Adrenal gland (tissue), 12 donors: ENCODE data around the gene CCDC142. TPM values are rescaled to one million over a fixed set of nuclear protein-coding genes. Genes with fewer than 3 reads are reported as not detected.

Experiments
- DNase-seq, 7 donors: peaks; one replicate each; pipeline ENCODE4 v3.0.0-alpha.2; 2019 to 2020
- H3K27ac ChIP-seq, 5 donors: fragments of 200-600 bp; sonication (generic) in 4 of 5; 1 replicate in 3 of 5; 2 replicates in 2 of 5; pipeline versions ENCODE4 v1.5.1 to v1.8.0; 2016 to 2020; ENCODE audit warnings: mild to moderate bottlenecking in 1 of 5
- H3K27me3 ChIP-seq: fragments of 200-600 bp; 2 replicates; pipeline ENCODE4 v1.8.0; 2021
- H3K36me3 ChIP-seq, 2 donors: fragments of 200-600 bp; replicated peaks in 1 of 2; 1 replicate in 1 of 2; 2 replicates in 1 of 2; pipeline versions ENCODE4 v1.5.1 to v1.8.0; 2018 to 2022
- H3K4me1 ChIP-seq, 2 donors: fragments of 200-600 bp; replicated peaks in 1 of 2; 1 replicate in 1 of 2; 2 replicates in 1 of 2; pipeline versions ENCODE4 v1.5.1 to v1.8.0; 2018 to 2021
- H3K4me3 ChIP-seq, 4 donors: fragments of 200-600 bp; sonication (generic) in 3 of 4; one replicate each; pipeline ENCODE4 v1.5.1; 2016 to 2018
- H3K9me3 ChIP-seq, 3 donors: fragments of 200-600 bp; sonication (generic) in 1 of 3; replicated peaks in 1 of 3; 1 replicate in 2 of 3; 2 replicates in 1 of 3; pipeline versions ENCODE4 v1.5.1 to v1.8.0; 2016 to 2021
- POLR2A ChIP-seq, 2 donors: fragments of 450-650 bp; IDR thresholded peaks; one replicate each; pipeline ENCODE4 v1.6.1; 2017; ENCODE audit warnings: antibody characterized with exemption in 2 of 2, mild to moderate bottlenecking in 2 of 2, moderate library complexity in 1 of 2
- WGBS, 4 donors: extraction: QIAGEN DNeasy Blood & Tissue Kit in 2 of 4; methylation state at CpG; one replicate each; pipeline versions ENCODE4 v1.1.5 to v1.1.7; 2013 to 2017; 5-methylcytosine and 5-hydroxymethylcytosine counted together
- intact Hi-C, 2 donors: fragments of 100-400 bp; cut with DNase I; formaldehyde crosslinking; loops; one replicate each; pipeline versions ENCODE4 v1.14.1 to v1.15.0; 2022 to 2023
- polyA plus RNA-seq, 3 donors: library from polyadenylated mRNA; stranded (reverse); fragments of 200-250 nt in 2 of 3; fragments of 350-450 nt in 1 of 3; fragmentation: Illumina TruSeq in 1 of 3; extraction: RNeasy Lipid Tissue Mini Kit (QIAGEN cat#74804) in 1 of 3; gene quantifications; one replicate each; pipeline ENCODE4 v1.2.3, GENCODE V29; 2013 to 2014
- total RNA-seq, 9 donors: library from RNA; depleted of rRNA in 4 of 9; stranded (reverse); fragments of >200 nt in 4 of 9; fragments of 120-200 nt in 1 of 9; fragmentation: NEBNext Ultra II Directional in 1 of 9; extraction: Animal tissue kit (Norgen Biotek cat#: 25700) in 1 of 9; gene quantifications; one replicate each; pipeline versions ENCODE4 v1.1.0 to v1.2.4, GENCODE V29; 2013 to 2023
- TF ChIP-seq, protein P1 (sequence below), 6 experiments: fragments of 450-650 bp in 4 of 6; fragments of 200-600 bp in 2 of 6; sonication (generic) in 1 of 6; IDR thresholded peaks; 1 replicate in 5 of 6; 2 replicates in 1 of 6; pipeline versions ENCODE4 v1.5.1 to v1.8.0; 2016 to 2021; ENCODE audit warnings: antibody characterized with exemption in 6 of 6, mild to moderate bottlenecking in 2 of 6, moderate library complexity in 1 of 6
- donor health status: healthy with polysubstance abuse.
- donor health status: Bipolar disorder and iron deficiency.
- donor health status: DM: yes; HTN: yes; CAD: no.
- donor health status: DM: no; HTN: no; CAD: no.
- donor health status: DM: no; HTN: no; CAD: no.
- donor health status: DM: yes; HTN: yes; CAD: no.

The CCDC142 gene
- total and polyA plus RNA-seq, 12 donors, result 3.2 to 46.0 (median 12.3) TPM

DNA sequence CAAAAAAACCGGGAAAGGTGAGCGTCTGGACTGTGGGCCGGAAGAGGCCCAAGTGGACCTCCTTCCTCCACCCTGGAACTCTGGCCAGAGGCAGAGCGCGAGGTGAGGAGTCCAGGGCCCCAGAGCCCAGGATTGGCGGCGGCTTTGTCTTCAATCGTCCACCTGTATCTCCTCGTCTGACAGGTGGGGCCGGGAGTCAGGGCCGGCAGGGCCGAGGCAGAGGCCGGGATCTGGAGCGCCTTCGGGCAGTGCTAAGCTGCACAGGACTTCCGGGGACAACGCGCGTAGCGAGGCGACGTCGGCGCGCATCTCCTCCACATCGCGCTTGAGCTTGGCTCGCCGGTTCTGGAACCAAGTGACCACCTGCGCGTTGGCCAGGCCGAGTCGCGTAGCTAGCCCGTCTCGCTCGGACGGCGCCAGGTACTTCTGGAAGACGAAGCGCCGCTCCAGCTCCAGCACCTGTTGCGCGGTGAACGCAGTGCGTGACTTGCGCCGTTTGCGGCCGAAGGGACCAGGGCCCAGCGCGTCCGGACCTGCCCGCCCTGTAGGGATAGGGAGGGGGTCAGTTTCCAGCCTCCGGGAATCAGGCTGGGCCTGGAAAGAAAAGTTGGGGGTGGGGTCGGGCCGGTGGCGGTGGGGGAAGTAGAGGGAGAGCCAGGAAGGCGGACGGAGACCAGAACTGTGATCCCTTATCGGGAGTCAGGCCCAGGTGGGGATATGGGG lies 15.1 kb upstream of the CCDC142 start:
- TF ChIP-seq, protein P1, sequence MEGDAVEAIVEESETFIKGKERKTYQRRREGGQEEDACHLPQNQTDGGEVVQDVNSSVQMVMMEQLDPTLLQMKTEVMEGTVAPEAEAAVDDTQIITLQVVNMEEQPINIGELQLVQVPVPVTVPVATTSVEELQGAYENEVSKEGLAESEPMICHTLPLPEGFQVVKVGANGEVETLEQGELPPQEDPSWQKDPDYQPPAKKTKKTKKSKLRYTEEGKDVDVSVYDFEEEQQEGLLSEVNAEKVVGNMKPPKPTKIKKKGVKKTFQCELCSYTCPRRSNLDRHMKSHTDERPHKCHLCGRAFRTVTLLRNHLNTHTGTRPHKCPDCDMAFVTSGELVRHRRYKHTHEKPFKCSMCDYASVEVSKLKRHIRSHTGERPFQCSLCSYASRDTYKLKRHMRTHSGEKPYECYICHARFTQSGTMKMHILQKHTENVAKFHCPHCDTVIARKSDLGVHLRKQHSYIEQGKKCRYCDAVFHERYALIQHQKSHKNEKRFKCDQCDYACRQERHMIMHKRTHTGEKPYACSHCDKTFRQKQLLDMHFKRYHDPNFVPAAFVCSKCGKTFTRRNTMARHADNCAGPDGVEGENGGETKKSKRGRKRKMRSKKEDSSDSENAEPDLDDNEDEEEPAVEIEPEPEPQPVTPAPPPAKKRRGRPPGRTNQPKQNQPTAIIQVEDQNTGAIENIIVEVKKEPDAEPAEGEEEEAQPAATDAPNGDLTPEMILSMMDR (IDR thresholded peaks at IDR 0.05), result no peak
- TF ChIP-seq POLR2A (IDR thresholded peaks at IDR 0.05), result no peak
- no peak for DNase-seq
- H3K36me3 ChIP-seq, result peaks cover 0 to 11% of the 10 kb centered on the region in 2 donors
- peaks cover 39% of the 10 kb centered on the region for H3K27me3 ChIP-seq
- H3K27ac ChIP-seq, result no peak overlapping the region
- H3K4me1 ChIP-seq, result peaks cover 6 to 30% of the 10 kb centered on the region in 2 donors
- intact Hi-C loops, result no loop called here
- WGBS, 4 donors, result 2 to 11% (median 3%) methylated on average over 14 to 61 of the region's 61 CpGs
- no peaks in the 10 kb centered on the region for H3K9me3 ChIP-seq
- peak overlapping the region in 1 of 4 donors; percentile 39 for H3K4me3 ChIP-seq

GRCh38 chr2:74496997-74497776 lies 14.4 kb upstream of the CCDC142 start:
- peak overlapping the region in 1 of 4 donors; percentile 39 for H3K4me3 ChIP-seq

GRCh38 chr2:74495440-74495839 lies 12.6 kb upstream of the CCDC142 start:
- Histone ChIP-seq H3K27me3 (peaks cover 29% of the 10 kb centered on the region), H3K4me3 (no peak overlapping the region), H3K36me3 (peaks cover 0 to 36% of the 10 kb centered on the region in 2 donors), H3K4me1 (peaks cover 6 to 25% of the 10 kb centered on the region in 2 donors), H3K27ac (no peak overlapping the region), H3K9me3 (no peaks in the 10 kb centered on the region)
- TF ChIP-seq, protein P1 (IDR thresholded peaks at IDR 0.05), result no peak
- no peak for TF ChIP-seq POLR2A (IDR thresholded peaks at IDR 0.05)
- DNase-seq, result no peak
- intact Hi-C loops, result no loop called here
- 83 to 100% (median 90%) methylated on average over 1 of the region's 1 CpG for WGBS, 4 donors

More at GRCh38 chr2:74496997-74497776, 14.4 kb upstream of the CCDC142 start:
- Histone ChIP-seq H3K27me3 (peaks cover 36% of the 10 kb centered on the region), H3K9me3 (no peaks in the 10 kb centered on the region), H3K4me1 (peaks cover 6 to 25% of the 10 kb centered on the region in 2 donors), H3K27ac (no peak overlapping the region), H3K36me3 (peaks cover 0 to 19% of the 10 kb centered on the region in 2 donors)
- TF ChIP-seq POLR2A (IDR thresholded peaks at IDR 0.05), result no peak
- TF ChIP-seq, protein P1 (IDR thresholded peaks at IDR 0.05), result no peak
- WGBS, 4 donors, result 47 to 50% (median 48%) methylated on average over 19 of the region's 19 CpGs
- intact Hi-C loops, result no loop called here
- no peak for DNase-seq

- no peak overlapping the region for H3K4me3 ChIP-seq
- intact Hi-C loops, result no loop called here
- peaks cover 0 to 44% of the 10 kb centered on the region in 2 donors for H3K36me3 ChIP-seq
- DNase-seq, result no peak
- no peaks in the 10 kb centered on the region for H3K9me3 ChIP-seq
- H3K27me3 ChIP-seq, result peaks cover 12% of the 10 kb centered on the region
- no peak overlapping the region for H3K27ac ChIP-seq
- WGBS, 4 donors, result 86 to 100% (median 92%) methylated on average over 3 of the region's 3 CpGs
- peaks cover 6 to 14% of the 10 kb centered on the region in 2 donors for H3K4me1 ChIP-seq
- TF ChIP-seq POLR2A (IDR thresholded peaks at IDR 0.05), result no peak
- TF ChIP-seq, protein P1 (IDR thresholded peaks at IDR 0.05), result no peak
Observed at GRCh38 chr2:74493546-74493945, 10.7 kb upstream of the CCDC142 start.
